ENCODE data around the gene DDIT3.
A peak's percentile ranks its signal among the peaks of the same experiment; 100 is the strongest.

Gene DDIT3

GRCh38 chr12:57490126-57490525 lies 30.2 kb downstream of the DDIT3 start:
- no peak for TF ChIP-seq CTCF (conservative IDR thresholded peaks at IDR 0.05; ENCODE audit: control insufficient read depth, insufficient read depth, low read depth, low read length)
- DNase-seq (ENCODE audit: low read depth) = no peak
- no peak overlapping the region for H3K4me3 ChIP-seq (ENCODE audit: control insufficient read depth, low read depth, low read length)

- H3K4me3 ChIP-seq (ENCODE audit: control insufficient read depth, low read depth, low read length) = peak overlapping the region; percentile 99
- DNase-seq (ENCODE audit: low read depth) = peak; percentile 62
- no peak for TF ChIP-seq CTCF (conservative IDR thresholded peaks at IDR 0.05; ENCODE audit: control insufficient read depth, insufficient read depth, low read depth, low read length)
Measured at GRCh38 chr12:57489157-57489641, 31.1 kb downstream of the DDIT3 start.

GRCh38 chr12:57488402-57489156 lies 31.7 kb downstream of the DDIT3 start:
- DNase-seq (ENCODE audit: low read depth) = peak; percentile 18
- peak overlapping the region; percentile 99 for H3K4me3 ChIP-seq (ENCODE audit: control insufficient read depth, low read depth, low read length)
- no peak for TF ChIP-seq CTCF (conservative IDR thresholded peaks at IDR 0.05; ENCODE audit: control insufficient read depth, insufficient read depth, low read depth, low read length)

- peak; percentile 95 for DNase-seq (ENCODE audit: low read depth)
- peak within 1 kb of the TSS; percentile 99 for H3K4me3 ChIP-seq (ENCODE audit: control insufficient read depth, low read depth, low read length)
- no peak for TF ChIP-seq CTCF (conservative IDR thresholded peaks at IDR 0.05; ENCODE audit: control insufficient read depth, insufficient read depth, low read depth, low read length)
Measured at GRCh38 chr12:57487597-57488401, 32.5 kb downstream of the DDIT3 start, which contains the start of gene MARS1. MARS1 (plus strand) TSS chr12:57488068; CDS start chr12:57488091, 23 bp downstream.

GRCh38 chr12:57487055-57487596 lies 33.2 kb downstream of the DDIT3 start:
- no peak for DNase-seq (ENCODE audit: low read depth)
- H3K4me3 ChIP-seq (ENCODE audit: control insufficient read depth, low read depth, low read length) = peak overlapping the region; percentile 99
- no peak for TF ChIP-seq CTCF (conservative IDR thresholded peaks at IDR 0.05; ENCODE audit: control insufficient read depth, insufficient read depth, low read depth, low read length)

- TF ChIP-seq CTCF (conservative IDR thresholded peaks at IDR 0.05; ENCODE audit: control insufficient read depth, insufficient read depth, low read depth, low read length) = no peak
- H3K4me3 ChIP-seq (ENCODE audit: control insufficient read depth, low read depth, low read length) = no peak overlapping the region
- no peak for DNase-seq (ENCODE audit: low read depth)
Measured at GRCh38 chr12:57485695-57486094, 34.6 kb downstream of the DDIT3 start.
